OCI-LY7 (cell line): Measurements from ENCODE around the gene HOXB5. TPM values are rescaled to one million over a fixed set of nuclear protein-coding genes. Genes with fewer than 3 reads are reported as not detected.

Source experiments
- BruUV-seq: library from RNA; stranded (reverse); fragments of 400-500 nt; replicated peaks from 2 replicates; lab custom pipeline; 2021; lab: Mats Ljungman, UMichigan
- CTCF ChIA-PET: fragments of 300-600 bp; sonication (Branson Sonifier 250); formaldehyde crosslinking; loops from one replicate; lab custom pipeline; 2022; ENCODE audit warnings: antibody characterized with exemption; ENCODE audit not compliant: unreplicated experiment; lab: Charles Lee
- POLR2A ChIA-PET: fragments of 300-600 bp; sonication (Branson Sonifier 250); formaldehyde crosslinking; loops from one replicate; lab custom pipeline; 2022; ENCODE audit warnings: antibody characterized with exemption; lab: Charles Lee
- DNase-seq: peaks from one replicate; pipeline ENCODE4 v3.0.0-alpha.2; 2015; ENCODE audit warnings: low spot score
- H2AFZ ChIP-seq: fragments of 200-600 bp; sonication (generic), shearing (Covaris generic); 2 replicates; pipeline ENCODE4 v1.6.1; 2014; ENCODE audit warnings: mild to moderate bottlenecking, antibody characterized with exemption, low read length, moderate library complexity
- H3K27ac ChIP-seq: fragments of 200-600 bp; sonication (generic); 2 replicates; pipeline ENCODE4 v1.5.1; 2014; ENCODE audit warnings: mixed run types, low read depth, mild to moderate bottlenecking, moderate library complexity, low read length, inconsistent platforms; ENCODE audit not compliant: poor library complexity, severe bottlenecking
- H3K36me3 ChIP-seq: fragments of 200-600 bp; sonication (generic); 2 replicates; pipeline ENCODE4 v1.6.1; 2014; ENCODE audit warnings: mild to moderate bottlenecking, antibody characterized with exemption, low read length, moderate library complexity, mixed read lengths; ENCODE audit not compliant: insufficient read depth
- H3K4me1 ChIP-seq: fragments of 200-600 bp; sonication (generic); 2 replicates; pipeline ENCODE4 v1.5.1; 2014; ENCODE audit warnings: mild to moderate bottlenecking, low read length; ENCODE audit not compliant: insufficient read depth, poor library complexity, severe bottlenecking
- H3K4me2 ChIP-seq: fragments of 200-600 bp; sonication (generic); 2 replicates; pipeline ENCODE4 v1.6.1; 2014; ENCODE audit warnings: mild to moderate bottlenecking, low read length
- H3K4me3 ChIP-seq: fragments of 200-600 bp; sonication (generic); 2 replicates; pipeline ENCODE4 v1.5.1; 2014; ENCODE audit warnings: mild to moderate bottlenecking, low read depth, low read length; ENCODE audit not compliant: poor library complexity, severe bottlenecking
- H3K79me2 ChIP-seq: fragments of 200-600 bp; sonication (generic); 2 replicates; pipeline ENCODE4 v1.6.1; 2016; ENCODE audit warnings: low read depth, mild to moderate bottlenecking, low read length, moderate library complexity, mixed read lengths; ENCODE audit not compliant: insufficient read depth
- H3K9me2 ChIP-seq: fragments of 200-600 bp; sonication (generic); 2 replicates; pipeline ENCODE4 v1.6.1; 2016; ENCODE audit warnings: mild to moderate bottlenecking, low read length, mixed read lengths; ENCODE audit not compliant: insufficient read depth
- H3K9me3 ChIP-seq: fragments of 200-600 bp; sonication (generic); 2 replicates; pipeline ENCODE4 v1.6.1; 2014; ENCODE audit warnings: mild to moderate bottlenecking, mixed run types, low read length, mixed read lengths
- H4K20me1 ChIP-seq: fragments of 200-600 bp; sonication (generic); 2 replicates; pipeline ENCODE4 v1.6.1; 2014; ENCODE audit warnings: mild to moderate bottlenecking, antibody characterized with exemption, low read length, moderate library complexity, mixed read lengths; ENCODE audit not compliant: insufficient read depth
- EZH2phosphoT487 ChIP-seq: fragments of 200-600 bp; sonication (generic); IDR thresholded peaks from 2 replicates; pipeline ENCODE4 v1.6.1; 2018; ENCODE audit warnings: low read depth, borderline replicate concordance, mild to moderate bottlenecking, mixed run types, antibody characterized with exemption, low read length, moderate library complexity, mixed read lengths
- intact Hi-C: fragments of 100-400 bp; cut with micrococcal nuclease; formaldehyde crosslinking; loops from one replicate; pipeline ENCODE4 v1.10.0; 2022; ENCODE audit not compliant: unreplicated experiment
- total RNA-seq, 2 experiments: library from RNA; depleted of rRNA in 1 of 2; stranded (reverse); fragments of >200 nt in 1 of 2; shearing (Covaris generic) in 1 of 2; gene quantifications; 2 replicates each; pipeline ENCODE4 v1.2.3, GENCODE V29; 2014 to 2022
- TF ChIP-seq, protein P1 (sequence below): fragments of 200-600 bp; sonication (generic); conservative IDR thresholded peaks from 2 replicates; pipeline ENCODE4 v1.5.1; 2014; ENCODE audit warnings: mild to moderate bottlenecking, antibody characterized with exemption, low read length, moderate library complexity, mixed read lengths

Gene HOXB5
- total RNA-seq, 2 experiments from 2014 or later, result not detected

GRCh38 chr17:48564188-48565021, 29.2 kb downstream of the HOXB5 start:
- H3K4me3 ChIP-seq, result no peak overlapping the region
- no peak overlapping the region for H2AFZ ChIP-seq
- ChIA-PET POLR2A (no interaction called here), CTCF (no interaction called here)
- H3K9me2 ChIP-seq, result no peaks in the 10 kb centered on the region
- DNase-seq, result no peak
- H4K20me1 ChIP-seq, result no peaks in the 10 kb centered on the region
- H3K4me2 ChIP-seq, result no peak overlapping the region
- TF ChIP-seq, protein P1, sequence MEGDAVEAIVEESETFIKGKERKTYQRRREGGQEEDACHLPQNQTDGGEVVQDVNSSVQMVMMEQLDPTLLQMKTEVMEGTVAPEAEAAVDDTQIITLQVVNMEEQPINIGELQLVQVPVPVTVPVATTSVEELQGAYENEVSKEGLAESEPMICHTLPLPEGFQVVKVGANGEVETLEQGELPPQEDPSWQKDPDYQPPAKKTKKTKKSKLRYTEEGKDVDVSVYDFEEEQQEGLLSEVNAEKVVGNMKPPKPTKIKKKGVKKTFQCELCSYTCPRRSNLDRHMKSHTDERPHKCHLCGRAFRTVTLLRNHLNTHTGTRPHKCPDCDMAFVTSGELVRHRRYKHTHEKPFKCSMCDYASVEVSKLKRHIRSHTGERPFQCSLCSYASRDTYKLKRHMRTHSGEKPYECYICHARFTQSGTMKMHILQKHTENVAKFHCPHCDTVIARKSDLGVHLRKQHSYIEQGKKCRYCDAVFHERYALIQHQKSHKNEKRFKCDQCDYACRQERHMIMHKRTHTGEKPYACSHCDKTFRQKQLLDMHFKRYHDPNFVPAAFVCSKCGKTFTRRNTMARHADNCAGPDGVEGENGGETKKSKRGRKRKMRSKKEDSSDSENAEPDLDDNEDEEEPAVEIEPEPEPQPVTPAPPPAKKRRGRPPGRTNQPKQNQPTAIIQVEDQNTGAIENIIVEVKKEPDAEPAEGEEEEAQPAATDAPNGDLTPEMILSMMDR, result no peak
- TF ChIP-seq EZH2phosphoT487, result no peak
- H3K4me1 ChIP-seq, result no peaks in the 10 kb centered on the region
- no peak overlapping the region for H3K27ac ChIP-seq
- H3K9me3 ChIP-seq, result no peaks in the 10 kb centered on the region
- no peaks in the 10 kb centered on the region for H3K36me3 ChIP-seq
- intact Hi-C loops, result no loop called here
- no TSS peak for BruUV-seq
- H3K79me2 ChIP-seq, result no peaks in the 10 kb centered on the region

- CTCF ChIA-PET, result no interaction called here
Observed at GRCh38 chr17:48563867-48564187, 29.8 kb downstream of the HOXB5 start.

DNA sequence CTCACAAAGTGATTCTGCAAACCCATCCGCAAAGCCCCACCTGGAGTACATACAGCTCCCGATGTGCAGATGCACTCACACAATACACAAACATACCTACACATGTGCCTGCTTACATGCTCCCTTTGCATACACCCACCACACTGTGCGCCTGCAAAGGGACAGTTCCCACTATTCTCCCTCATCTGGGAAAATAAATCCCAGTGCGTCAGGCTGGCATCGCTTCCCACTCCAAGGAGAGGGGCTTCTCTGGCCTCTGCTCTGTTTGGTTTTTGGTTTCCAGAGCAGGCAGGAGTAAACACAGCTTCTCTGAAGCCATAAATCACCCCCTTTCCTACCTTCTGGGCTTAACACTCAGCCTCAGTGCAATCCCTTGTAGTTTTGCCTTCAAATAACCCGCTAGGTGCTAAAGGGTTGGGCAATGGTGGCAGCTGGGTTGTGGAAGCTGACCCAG, 30.2 kb downstream of the HOXB5 start:
- BruUV-seq, result no TSS peak
- Histone ChIP-seq H3K79me2 (no peaks in the 10 kb centered on the region), H3K9me3 (no peaks in the 10 kb centered on the region), H3K36me3 (no peaks in the 10 kb centered on the region), H3K4me2 (no peak overlapping the region), H3K4me3 (no peak overlapping the region), H4K20me1 (no peaks in the 10 kb centered on the region), H3K27ac (no peak overlapping the region), H3K4me1 (no peaks in the 10 kb centered on the region), H3K9me2 (no peaks in the 10 kb centered on the region), H2AFZ (no peak overlapping the region)
- intact Hi-C loops, result no loop called here
- ChIA-PET CTCF (no interaction called here), POLR2A (no interaction called here)
- TF ChIP-seq, protein P1, result no peak
- TF ChIP-seq EZH2phosphoT487, result no peak
- DNase-seq, result no peak

More at GRCh38 chr17:48563867-48564187, 29.8 kb downstream of the HOXB5 start:
- H3K27ac ChIP-seq, result no peak overlapping the region
- H3K9me3 ChIP-seq, result no peaks in the 10 kb centered on the region
- no peak for TF ChIP-seq EZH2phosphoT487
- TF ChIP-seq, protein P1, result no peak
- H3K36me3 ChIP-seq, result no peaks in the 10 kb centered on the region
- no peak overlapping the region for H3K4me2 ChIP-seq
- no peaks in the 10 kb centered on the region for H3K79me2 ChIP-seq
- intact Hi-C loops, result no loop called here
- BruUV-seq, result no TSS peak
- POLR2A ChIA-PET, result no interaction called here
- no peaks in the 10 kb centered on the region for H3K9me2 ChIP-seq
- H3K4me3 ChIP-seq, result no peak overlapping the region
- no peaks in the 10 kb centered on the region for H3K4me1 ChIP-seq
- H4K20me1 ChIP-seq, result no peaks in the 10 kb centered on the region
- no peak overlapping the region for H2AFZ ChIP-seq
- no peak for DNase-seq
